C1 segment of cervical spinal cord (tissue), 14 donors: ENCODE results near the gene ADARB2.

Source experiments
- DNase-seq, 14 donors: peaks; one replicate each; lab custom pipeline; 2025; lab: John Stamatoyannopoulos, UW

The ADARB2 gene

GRCh38 chr10:1194161-1194560 is 543.2 kb downstream of the ADARB2 start:
- no peak for DNase-seq

- no peak for DNase-seq
Observed at GRCh38 chr10:1193561-1193960, 543.8 kb downstream of the ADARB2 start.

DNA sequence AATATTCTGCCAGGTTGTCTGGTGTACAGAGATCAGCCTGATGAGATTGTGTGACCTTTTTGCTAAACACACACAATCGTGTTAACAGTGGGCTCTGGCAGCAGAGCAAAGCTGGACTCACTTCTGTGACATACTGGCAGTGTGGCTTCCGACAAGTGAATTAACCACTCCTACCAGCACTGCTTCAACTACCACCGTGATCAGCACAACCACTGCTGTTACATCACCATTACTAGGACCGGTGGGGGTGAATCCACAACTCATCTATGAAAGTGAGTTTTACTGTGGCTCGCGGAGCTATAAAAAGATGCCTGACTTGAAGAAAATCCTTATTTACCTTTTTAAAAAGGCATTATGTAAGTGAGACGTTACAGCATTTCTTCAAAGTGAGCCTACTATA is 545.6 kb downstream of the ADARB2 start:
- no peak for DNase-seq

GRCh38 chr10:1190791-1191490 is 546.4 kb downstream of the ADARB2 start:
- no peak for DNase-seq

- DNase-seq, result no peak
Observed at GRCh38 chr10:1190052-1190395, 547.3 kb downstream of the ADARB2 start.

DNA sequence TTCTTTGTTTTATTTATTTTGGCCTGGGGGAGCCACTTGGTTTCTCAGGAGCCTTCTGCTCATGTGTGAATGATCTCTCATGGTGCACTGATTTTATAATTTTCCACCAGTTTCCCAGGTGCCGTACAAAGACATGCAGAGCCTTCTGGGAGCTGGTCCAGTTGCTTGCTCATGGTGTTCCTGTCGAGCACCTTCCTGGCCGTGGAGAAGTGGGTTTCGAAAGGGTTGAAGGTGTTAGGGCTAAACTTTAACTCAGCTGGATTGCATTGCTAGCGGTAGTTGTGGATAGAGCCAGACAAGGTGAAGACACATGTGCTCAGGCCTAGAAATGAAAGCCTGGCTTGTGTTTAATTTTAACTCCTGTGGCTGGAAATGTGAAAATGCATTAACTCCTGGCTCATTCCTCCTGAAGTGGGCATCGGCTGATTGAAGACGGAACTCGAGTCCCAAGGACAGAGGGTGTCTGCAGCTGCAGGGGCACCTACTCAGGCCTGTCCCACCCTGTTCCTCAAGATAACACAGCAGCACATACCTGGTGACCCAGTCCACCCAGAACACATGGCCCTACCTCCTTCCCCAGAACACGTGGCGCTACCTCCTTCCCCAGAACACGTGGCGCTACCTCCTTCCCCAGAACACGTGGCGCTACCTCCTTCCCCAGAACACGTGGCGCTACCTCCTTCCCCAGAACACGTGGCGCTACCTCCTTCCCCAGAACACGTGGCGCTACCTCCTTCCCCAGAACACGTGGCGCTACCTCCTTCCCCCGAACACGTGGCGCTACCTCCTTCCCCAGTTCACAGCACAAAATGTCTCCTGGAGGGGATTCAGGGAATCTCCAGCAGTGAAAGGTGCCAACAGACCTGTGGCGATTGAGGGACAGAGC is 547.9 kb downstream of the ADARB2 start:
- no peak for DNase-seq

DNA sequence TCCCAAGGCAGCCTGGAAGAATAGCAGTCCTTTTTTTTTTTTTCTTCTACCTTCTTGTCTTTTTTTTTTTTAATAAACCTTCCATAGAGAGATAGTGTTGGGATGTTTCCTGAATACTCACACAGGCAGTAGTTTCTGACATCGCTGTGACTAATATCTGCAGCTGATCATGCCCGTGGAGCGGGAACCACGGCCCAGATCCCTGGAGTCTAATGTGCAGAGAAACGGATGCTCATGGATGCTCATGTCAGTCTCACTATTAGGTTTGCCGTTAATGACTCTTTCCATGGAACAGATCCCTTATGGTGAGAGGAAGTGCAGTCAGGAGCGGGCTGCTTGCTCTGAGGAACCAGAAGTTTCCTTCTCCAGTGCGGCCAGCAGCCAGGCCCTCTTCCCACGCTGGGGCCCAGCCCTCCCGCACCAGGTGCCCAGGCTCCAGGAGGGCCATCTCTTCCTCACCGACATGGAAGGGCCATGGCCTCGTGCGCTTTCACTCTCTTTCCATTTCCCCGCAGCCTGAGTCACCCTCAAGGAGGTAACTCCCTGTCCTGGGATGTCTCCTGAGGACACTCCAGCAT is 548.7 kb downstream of the ADARB2 start:
- DNase-seq, result peak in 1 of 14 donors; percentile 55

- DNase-seq, result peak in 8 of 14 donors; percentile 26 to 71 (median 48)
Observed at GRCh38 chr10:1187855-1188557, 549.3 kb downstream of the ADARB2 start.

DNA sequence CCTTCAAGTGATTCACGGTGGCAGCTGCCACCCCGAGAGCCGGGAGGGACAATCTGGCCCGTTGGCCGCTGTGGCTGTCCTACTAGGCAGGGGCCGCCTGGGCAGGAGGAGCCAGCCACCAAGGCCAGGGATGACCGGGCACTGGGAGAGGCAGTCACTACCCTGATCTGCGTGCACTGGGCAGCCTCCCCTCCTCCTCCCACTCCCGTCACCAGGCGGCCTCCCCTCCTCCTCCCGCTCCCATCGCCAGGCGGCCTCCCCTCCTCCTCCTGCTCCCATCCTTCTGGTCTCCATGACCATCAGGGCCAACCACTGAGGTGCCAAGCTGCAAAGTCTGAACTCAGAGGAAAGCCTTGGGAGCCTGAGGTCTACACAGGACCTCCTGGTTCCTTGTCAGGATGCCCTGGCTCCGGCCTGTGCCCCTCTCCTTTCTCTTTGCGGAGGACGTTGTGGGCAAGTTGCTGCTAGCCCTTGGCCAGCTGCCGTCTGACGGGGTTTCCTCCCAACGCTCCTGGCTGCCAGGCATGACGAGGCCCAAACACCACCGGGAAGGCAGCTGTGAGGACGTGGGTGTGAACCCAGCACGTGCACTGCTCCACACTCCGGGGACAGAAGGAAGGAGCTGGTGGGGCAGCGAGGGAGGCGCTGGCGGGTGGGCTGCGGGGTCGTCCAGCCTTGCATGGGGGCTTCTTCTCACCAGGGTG is 550.0 kb downstream of the ADARB2 start:
- DNase-seq, result peak in 11 of 14 donors; percentile 24 to 86 (median 64)

GRCh38 chr10:1186683-1186990 is 550.7 kb downstream of the ADARB2 start:
- no peak for DNase-seq

GRCh38 chr10:1185911-1186682 is 551.2 kb downstream of the ADARB2 start:
- no peak for DNase-seq

GRCh38 chr10:1184541-1185430 is 552.5 kb downstream of the ADARB2 start:
- no peak for DNase-seq

DNA sequence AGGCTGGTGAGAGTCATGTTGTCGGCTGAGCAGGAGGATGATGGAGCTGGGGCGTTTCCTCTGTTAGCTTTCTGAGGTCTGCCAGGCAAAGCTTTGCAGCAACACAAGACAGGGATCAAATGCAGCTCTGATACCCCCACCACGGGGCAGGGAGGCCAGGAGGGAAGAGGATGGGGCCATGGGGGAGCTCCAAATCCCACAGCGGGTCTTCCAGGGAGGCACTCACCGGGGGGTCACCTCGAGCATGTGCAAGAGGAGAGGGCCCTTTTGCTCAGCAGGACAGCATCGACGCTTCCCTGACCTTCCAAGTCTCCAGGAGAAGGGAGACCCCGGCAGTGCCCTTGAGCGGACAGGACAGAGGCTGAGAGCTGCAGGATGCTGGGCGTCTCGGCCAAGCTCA is 553.6 kb downstream of the ADARB2 start:
- no peak for DNase-seq

DNA sequence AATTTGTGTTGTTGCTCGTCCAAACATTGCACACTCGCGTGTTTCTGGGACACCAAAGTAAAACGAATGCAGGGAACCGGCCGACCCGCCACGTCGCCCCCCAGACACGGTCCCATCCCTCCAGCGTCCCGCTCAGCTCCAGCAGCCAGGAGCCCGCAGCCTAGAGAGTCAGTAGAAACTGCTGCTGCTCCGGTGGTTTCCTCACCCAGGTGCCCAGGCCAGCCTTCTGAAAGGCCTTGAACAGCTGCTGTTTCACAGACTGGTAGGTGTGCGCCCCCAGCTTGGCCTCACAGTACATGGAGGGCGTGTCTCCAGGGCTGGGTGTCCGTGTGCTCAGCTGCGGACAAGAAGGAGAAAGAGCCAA is 554.3 kb downstream of the ADARB2 start:
- no peak for DNase-seq

- DNase-seq, result no peak
Observed at GRCh38 chr10:1182280-1183032, 554.9 kb downstream of the ADARB2 start.

DNA sequence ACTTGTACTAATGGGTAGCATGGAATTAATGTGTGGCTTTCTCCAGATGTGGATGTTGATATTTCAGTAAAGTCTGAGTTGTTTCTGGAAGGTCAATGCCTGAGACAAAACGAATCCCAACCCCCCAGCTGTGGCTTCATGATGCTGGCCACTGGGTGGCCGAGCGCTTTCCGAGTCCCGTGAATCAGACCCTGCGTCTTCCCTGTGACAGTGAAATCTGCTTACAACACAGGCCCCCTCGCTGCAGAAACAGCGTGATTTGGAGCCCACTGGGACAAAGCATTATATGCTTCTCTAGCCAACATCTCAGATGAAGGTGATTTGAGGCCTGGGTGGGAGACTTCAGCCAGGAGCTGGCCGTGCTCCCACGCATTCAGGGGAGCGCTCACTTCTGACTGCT is 556.5 kb downstream of the ADARB2 start:
- DNase-seq, result peak in 4 of 14 donors; percentile 30 to 48 (median 33)

- DNase-seq, result no peak
Observed at GRCh38 chr10:1180071-1180730, 557.1 kb downstream of the ADARB2 start.

DNA sequence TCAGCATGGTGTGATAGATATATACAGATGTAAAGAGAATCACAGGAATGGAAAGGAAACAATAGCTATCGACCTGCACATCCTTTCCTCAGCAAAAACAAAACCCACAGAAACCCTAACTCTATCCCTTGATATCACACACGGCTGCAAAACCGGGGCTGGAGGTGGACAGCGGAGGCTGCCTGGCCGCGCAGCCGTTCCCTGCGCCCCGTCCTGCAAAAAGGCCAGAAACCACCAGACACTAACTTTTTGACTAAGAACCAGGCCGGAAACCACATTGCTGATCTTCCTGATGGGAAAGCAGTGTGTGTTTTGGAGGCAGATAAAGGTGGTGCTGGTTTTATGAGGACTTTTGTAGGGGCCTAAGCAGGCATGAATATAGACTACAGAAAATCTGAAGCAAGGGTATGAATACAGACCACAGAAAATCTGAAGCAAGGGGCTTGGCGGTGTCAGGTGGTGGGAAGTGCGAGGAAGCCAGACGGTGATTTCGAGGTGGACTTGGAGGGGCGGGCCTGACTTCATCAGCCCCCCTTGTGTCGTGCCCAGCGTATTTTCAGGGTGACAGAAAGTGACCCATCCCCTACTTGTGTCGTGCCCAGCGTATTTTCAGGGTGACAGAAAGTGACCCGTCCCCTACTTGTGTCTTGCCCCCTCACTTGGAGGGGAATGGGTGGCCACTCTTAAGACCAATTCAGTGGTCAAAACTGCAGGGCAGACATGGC is 557.8 kb downstream of the ADARB2 start:
- DNase-seq, result no peak
